OCI-LY3 (cell line): Measurements from ENCODE around the gene TRPM1.

Experiments used
- H2AFZ ChIP-seq: fragments of 200-600, 300-600 bp; shearing (Covaris generic); 2 replicates; pipeline ENCODE4 v1.6.0; 2014; ENCODE audit warnings: antibody characterized with exemption, low read depth, low read length
- H3K27ac ChIP-seq: fragments of 200-600, 300-600 bp; sonication (generic); 2 replicates; pipeline ENCODE4 v1.5.1; 2014; ENCODE audit warnings: mild to moderate bottlenecking, low read length, moderate library complexity, mixed read lengths
- H3K27me3 ChIP-seq: fragments of 200-600, 300-600 bp; sonication (generic); 2 replicates; pipeline ENCODE4 v1.6.1; 2014; ENCODE audit warnings: low read depth, low read length, mixed read lengths
- H3K36me3 ChIP-seq: fragments of 200-600, 300-600 bp; sonication (generic); replicated peaks from 2 replicates; pipeline ENCODE3; 2014; ENCODE audit warnings: low read depth, low read length, mixed read lengths
- H3K4me1 ChIP-seq: fragments of 300-600, 200-600 bp; sonication (generic); 2 replicates; pipeline ENCODE4 v1.6.1; 2014; ENCODE audit warnings: low read length, mixed read lengths
- H3K4me2 ChIP-seq: fragments of 200-600, 300-600 bp; sonication (generic); 2 replicates; pipeline ENCODE4 v1.6.1; 2014; ENCODE audit warnings: low read length, mixed read lengths
- H3K4me3 ChIP-seq: fragments of 300-600, 200-600 bp; sonication (generic); 2 replicates; pipeline ENCODE4 v1.5.1; 2014; ENCODE audit warnings: antibody characterized with exemption, mild to moderate bottlenecking, low read length, moderate library complexity
- H3K79me2 ChIP-seq: fragments of 300-600, 200-600 bp; shearing (Covaris generic); 2 replicates; pipeline ENCODE4 v1.6.1; 2014; ENCODE audit warnings: mild to moderate bottlenecking, low read length, mixed read lengths
- H3K9ac ChIP-seq: fragments of 300-600, 200-600 bp; shearing (Covaris generic); 2 replicates; pipeline ENCODE4 v1.6.0; 2014; ENCODE audit warnings: mild to moderate bottlenecking, low read length, moderate library complexity
- H3K9me3 ChIP-seq: fragments of 200-600, 300-600 bp; shearing (Covaris generic); 2 replicates; pipeline ENCODE4 v1.6.1; 2014; ENCODE audit warnings: low read length, mixed read lengths; ENCODE audit not compliant: insufficient read depth
- H4K20me1 ChIP-seq: fragments of 200-600, 300-600 bp; sonication (generic); 2 replicates; pipeline ENCODE4 v1.6.1; 2016; ENCODE audit warnings: low read length, mixed read lengths; ENCODE audit not compliant: insufficient read depth
- EZH2phosphoT487 ChIP-seq: fragments of 200-600 bp; shearing (Covaris generic); IDR thresholded peaks from 2 replicates; pipeline ENCODE4 v1.6.1; 2018; ENCODE audit warnings: antibody characterized with exemption, mixed run types, low read depth
- TF ChIP-seq, protein P1 (sequence below): fragments of 200-600, 300-600 bp; sonication (generic); IDR thresholded peaks from 2 replicates; pipeline ENCODE4 v1.5.1; 2014; ENCODE audit warnings: antibody characterized with exemption, low read length, low read depth

The TRPM1 gene

GRCh38 chr15:30990446-30991254 lies 110.9 kb downstream of the TRPM1 start:
- H3K4me1 ChIP-seq = peaks cover 14% of the 10 kb centered on the region
- H3K27ac ChIP-seq = peak overlapping the region; percentile 62
- peak overlapping the region; percentile 76 for H3K4me2 ChIP-seq
- H3K36me3 ChIP-seq = peaks cover 11% of the 10 kb centered on the region
- no peaks in the 10 kb centered on the region for H3K9me3 ChIP-seq
- H3K4me3 ChIP-seq = peak overlapping the region; percentile 94
- H2AFZ ChIP-seq = no peak overlapping the region
- peak overlapping the region; percentile 81 for H3K9ac ChIP-seq
- H4K20me1 ChIP-seq = peaks cover 19% of the 10 kb centered on the region
- no peak for TF ChIP-seq EZH2phosphoT487
- TF ChIP-seq, protein P1, sequence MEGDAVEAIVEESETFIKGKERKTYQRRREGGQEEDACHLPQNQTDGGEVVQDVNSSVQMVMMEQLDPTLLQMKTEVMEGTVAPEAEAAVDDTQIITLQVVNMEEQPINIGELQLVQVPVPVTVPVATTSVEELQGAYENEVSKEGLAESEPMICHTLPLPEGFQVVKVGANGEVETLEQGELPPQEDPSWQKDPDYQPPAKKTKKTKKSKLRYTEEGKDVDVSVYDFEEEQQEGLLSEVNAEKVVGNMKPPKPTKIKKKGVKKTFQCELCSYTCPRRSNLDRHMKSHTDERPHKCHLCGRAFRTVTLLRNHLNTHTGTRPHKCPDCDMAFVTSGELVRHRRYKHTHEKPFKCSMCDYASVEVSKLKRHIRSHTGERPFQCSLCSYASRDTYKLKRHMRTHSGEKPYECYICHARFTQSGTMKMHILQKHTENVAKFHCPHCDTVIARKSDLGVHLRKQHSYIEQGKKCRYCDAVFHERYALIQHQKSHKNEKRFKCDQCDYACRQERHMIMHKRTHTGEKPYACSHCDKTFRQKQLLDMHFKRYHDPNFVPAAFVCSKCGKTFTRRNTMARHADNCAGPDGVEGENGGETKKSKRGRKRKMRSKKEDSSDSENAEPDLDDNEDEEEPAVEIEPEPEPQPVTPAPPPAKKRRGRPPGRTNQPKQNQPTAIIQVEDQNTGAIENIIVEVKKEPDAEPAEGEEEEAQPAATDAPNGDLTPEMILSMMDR = no peak
- peaks cover 34% of the 10 kb centered on the region for H3K79me2 ChIP-seq
- no peaks in the 10 kb centered on the region for H3K27me3 ChIP-seq

DNA sequence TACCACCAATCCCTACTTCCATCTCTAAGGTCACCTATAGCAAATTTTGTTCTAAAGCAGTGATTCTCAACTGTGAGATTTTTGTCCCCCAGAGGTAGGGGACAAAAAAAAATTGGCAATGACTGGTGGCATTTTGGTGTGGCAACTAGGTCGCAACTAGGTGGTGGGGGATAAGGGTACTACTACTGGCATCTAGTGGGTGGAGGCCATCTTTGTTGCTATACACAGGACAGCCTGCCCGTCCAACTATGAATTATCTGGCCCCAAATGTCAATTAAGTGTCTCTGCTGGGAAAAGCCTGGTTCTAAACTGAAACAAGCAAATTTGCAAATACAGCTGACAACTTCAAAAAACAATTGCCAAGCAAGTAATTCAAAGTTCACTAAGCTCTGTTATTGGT lies 111.5 kb downstream of the TRPM1 start:
- Histone ChIP-seq H3K4me2 (peak overlapping the region; percentile 76), H3K4me3 (peak overlapping the region; percentile 94), H3K9me3 (no peaks in the 10 kb centered on the region), H3K27ac (no peak overlapping the region), H4K20me1 (peaks cover 22% of the 10 kb centered on the region), H3K27me3 (no peaks in the 10 kb centered on the region), H3K9ac (peak overlapping the region; percentile 81), H3K4me1 (peaks cover 13% of the 10 kb centered on the region), H2AFZ (no peak overlapping the region), H3K79me2 (peaks cover 40% of the 10 kb centered on the region), H3K36me3 (peaks cover 17% of the 10 kb centered on the region)
- TF ChIP-seq EZH2phosphoT487 = no peak
- TF ChIP-seq, protein P1 = peak; percentile 17; the same call in 1 of the 2 replicates

DNA sequence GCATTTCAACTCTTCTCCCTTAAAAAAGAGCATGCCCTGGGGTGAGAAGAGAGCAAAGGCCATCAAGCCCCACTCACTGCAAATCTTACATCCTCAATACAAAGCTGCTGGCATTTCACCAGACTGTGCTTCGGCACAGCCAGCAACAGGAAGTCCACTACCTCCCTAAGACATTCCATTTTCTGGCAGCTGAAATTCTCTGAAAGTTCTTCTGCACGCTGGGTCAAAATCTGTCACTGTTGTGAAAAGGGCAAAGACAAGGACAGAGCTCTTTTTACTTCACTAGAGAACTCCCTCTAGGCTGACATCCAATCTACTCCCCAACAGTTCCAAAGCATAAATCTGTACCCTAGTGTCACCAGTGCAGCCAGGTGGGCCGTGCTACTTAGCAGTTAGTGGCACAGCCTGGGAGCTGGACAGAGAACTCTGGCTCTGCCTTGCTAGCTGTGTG lies 116.4 kb downstream of the TRPM1 start:
- H3K79me2 ChIP-seq = peaks cover 48% of the 10 kb centered on the region
- no peak for TF ChIP-seq EZH2phosphoT487
- TF ChIP-seq, protein P1 = no peak
- H3K4me2 ChIP-seq = no peak overlapping the region
- no peak overlapping the region for H2AFZ ChIP-seq
- no peaks in the 10 kb centered on the region for H3K27me3 ChIP-seq
- H3K27ac ChIP-seq = no peak overlapping the region
- H3K4me1 ChIP-seq = peaks cover 4% of the 10 kb centered on the region
- peaks cover 44% of the 10 kb centered on the region for H4K20me1 ChIP-seq
- peaks cover 45% of the 10 kb centered on the region for H3K36me3 ChIP-seq
- H3K9ac ChIP-seq = no peak overlapping the region
- no peaks in the 10 kb centered on the region for H3K9me3 ChIP-seq
- no peak overlapping the region for H3K4me3 ChIP-seq

- no peak overlapping the region for H3K9ac ChIP-seq
- no peaks in the 10 kb centered on the region for H3K9me3 ChIP-seq
- peaks cover 48% of the 10 kb centered on the region for H3K79me2 ChIP-seq
- H3K4me1 ChIP-seq = no peaks in the 10 kb centered on the region
- H3K4me3 ChIP-seq = no peak overlapping the region
- no peak overlapping the region for H3K4me2 ChIP-seq
- H3K27ac ChIP-seq = no peak overlapping the region
- H4K20me1 ChIP-seq = peaks cover 45% of the 10 kb centered on the region
- no peaks in the 10 kb centered on the region for H3K27me3 ChIP-seq
- peaks cover 50% of the 10 kb centered on the region for H3K36me3 ChIP-seq
- no peak overlapping the region for H2AFZ ChIP-seq
- TF ChIP-seq, protein P1 = no peak
- TF ChIP-seq EZH2phosphoT487 = no peak
Observed at GRCh38 chr15:30984542-30984941, 117.0 kb downstream of the TRPM1 start.
